HCT116 (cell line): ENCODE measurements around the gene EHD3. TPM values are rescaled to one million over a fixed set of nuclear protein-coding genes. Genes with fewer than 3 reads are reported as not detected.

Experiments used
- ATAC-seq: fragments of 200-7000 bp; cut with Tn5 transposase; 2 replicates; pipeline ENCODE4 v1.9.1; 2020; ENCODE audit warnings: mild to moderate bottlenecking, moderate library complexity
- BruUV-seq: library from RNA; stranded (reverse); fragments of 400-500 nt; replicated peaks from 2 replicates; lab custom pipeline; 2021; lab: Mats Ljungman, UMichigan
- CTCF ChIA-PET: fragments of 300-600 bp; sonication (Branson Sonifier 250); formaldehyde crosslinking; loops from one replicate; lab custom pipeline; 2021; ENCODE audit warnings: antibody characterized with exemption; lab: Charles Lee
- POLR2A ChIA-PET: fragments of 300-600, 350-600 bp; sonication (Branson Sonifier 250); formaldehyde crosslinking; loops from one replicate; lab custom pipeline; 2021; ENCODE audit warnings: antibody characterized with exemption; lab: Charles Lee
- RAD21 ChIA-PET, 2 experiments: fragments of 300-600 bp; sonication (Branson Sonifier 250); formaldehyde crosslinking; loops; one replicate each; lab custom pipeline; 2023; ENCODE audit warnings: low total read pairs in 2 of 2; ENCODE audit not compliant: uncharacterized antibody in 2 of 2, unreplicated experiment in 2 of 2, low non-redundant PET in 1 of 2; lab: Charles Lee
- DNase-seq: peaks from one replicate; pipeline ENCODE4 v3.0.0-alpha.2; 2010; ENCODE audit warnings: low read depth, low spot score
- H2AFZ ChIP-seq: fragments of 200-600 bp; shearing (Covaris generic), sonication (generic); 2 replicates; pipeline ENCODE4 v1.6.1; 2017; ENCODE audit warnings: low read depth, mixed run types, mixed read lengths, antibody characterized with exemption, low read length; ENCODE audit not compliant: poor library complexity, severe bottlenecking
- H3K27ac ChIP-seq: 2 replicates; pipeline ENCODE4 v1.5.1; 2012; ENCODE audit warnings: low read depth, low read length
- H3K27me3 ChIP-seq: fragments of 200-600 bp; sonication (generic); 2 replicates; pipeline ENCODE4 v1.6.1; 2016; ENCODE audit warnings: mixed run types, low read length, mixed read lengths; ENCODE audit not compliant: insufficient read depth
- H3K36me3 ChIP-seq, 2 experiments: fragments of 200-500 bp in 1 of 2; fragments of 200-600 bp in 1 of 2; sonication (Bioruptor generic) in 1 of 2; sonication (generic) in 1 of 2; 2 replicates each; pipeline versions ENCODE4 v1.5.1 to v1.6.1; 2014 to 2016; ENCODE audit warnings: low read length in 2 of 2, inconsistent platforms in 1 of 2, mixed read lengths in 1 of 2, mixed run types in 1 of 2; ENCODE audit not compliant: insufficient read depth in 2 of 2, control insufficient read depth in 1 of 2
- H3K4me1 ChIP-seq, 2 experiments: fragments of 200-600 bp in 1 of 2; sonication (generic) in 1 of 2; 2 replicates each; pipeline versions ENCODE4 v1.5.1 to v1.6.1; 2012 to 2017; ENCODE audit warnings: low read length in 2 of 2, inconsistent platforms in 1 of 2, mild to moderate bottlenecking in 1 of 2, mixed read lengths in 1 of 2, mixed run types in 1 of 2, moderate library complexity in 1 of 2; ENCODE audit not compliant: insufficient read depth in 2 of 2, control insufficient read depth in 1 of 2
- H3K4me2 ChIP-seq: fragments of 200-600 bp; sonication (generic); 2 replicates; pipeline ENCODE4 v1.6.1; 2017; ENCODE audit warnings: mixed run types, low read length, mixed read lengths
- H3K4me3 ChIP-seq, 2 experiments: fragments of 200-600 bp in 1 of 2; sonication (generic) in 1 of 2; replicated peaks in 1 of 2; 2 replicates each; pipeline ENCODE4 v1.5.1; 2011 to 2016; ENCODE audit warnings: low read length in 2 of 2, control low read depth in 1 of 2, low read depth in 1 of 2, mild to moderate bottlenecking in 1 of 2, mixed read lengths in 1 of 2, mixed run types in 1 of 2
- H3K79me2 ChIP-seq: fragments of 200-600 bp; sonication (generic); 2 replicates; pipeline ENCODE4 v1.6.1; 2017; ENCODE audit warnings: mild to moderate bottlenecking, mixed run types, low read length, moderate library complexity, mixed read lengths; ENCODE audit not compliant: insufficient read depth
- H3K9ac ChIP-seq: fragments of 200-600 bp; sonication (generic); 2 replicates; pipeline ENCODE4 v1.6.1; 2016; ENCODE audit warnings: low read length, mixed read lengths
- H3K9me2 ChIP-seq: fragments of 200-600 bp; sonication (generic), shearing (Covaris generic); 2 replicates; pipeline ENCODE4 v1.6.1; 2017; ENCODE audit warnings: mixed run types, mild to moderate bottlenecking, moderate library complexity; ENCODE audit not compliant: insufficient read depth
- H3K9me3 ChIP-seq, 2 experiments: fragments of 200-500 bp in 1 of 2; fragments of 200-600 bp in 1 of 2; sonication (Bioruptor generic) in 1 of 2; sonication (generic) in 1 of 2; 2 replicates each; pipeline ENCODE4 v1.6.1; 2014 to 2017; ENCODE audit warnings: low read length in 2 of 2, mixed read lengths in 2 of 2, inconsistent platforms in 1 of 2, low read depth in 1 of 2, mild to moderate bottlenecking in 1 of 2, mixed run types in 1 of 2, moderate library complexity in 1 of 2; ENCODE audit not compliant: control insufficient read depth in 1 of 2, insufficient read depth in 1 of 2
- H4K20me1 ChIP-seq: fragments of 200-600 bp; sonication (generic), shearing (Covaris generic); 2 replicates; pipeline ENCODE4 v1.6.1; 2017; ENCODE audit warnings: mixed run types, mild to moderate bottlenecking, moderate library complexity; ENCODE audit not compliant: insufficient read depth
- ATF3 ChIP-seq: IDR thresholded peaks from 2 replicates; pipeline ENCODE4 v1.6.1; 2012
- CBX3 ChIP-seq: IDR thresholded peaks from 2 replicates; pipeline ENCODE4 v1.6.1; 2012; ENCODE audit warnings: low read depth
- CEBPB ChIP-seq: IDR thresholded peaks from 2 replicates; pipeline ENCODE4 v1.6.1; 2012; ENCODE audit warnings: low read depth
- EGR1 ChIP-seq: IDR thresholded peaks from 2 replicates; pipeline ENCODE4 v1.6.1; 2012; ENCODE audit warnings: low read depth
- EZH2 ChIP-seq: fragments of 200-600 bp; sonication (generic); IDR thresholded peaks from 2 replicates; pipeline ENCODE4 v1.6.1; 2017; ENCODE audit warnings: antibody characterized with exemption, mixed run types
- FOSL1 ChIP-seq: IDR thresholded peaks from 2 replicates; pipeline ENCODE4 v1.6.1; 2012; ENCODE audit warnings: low read depth
- JUND ChIP-seq: IDR thresholded peaks from 2 replicates; pipeline ENCODE4 v1.6.1; 2012
- MAX ChIP-seq: IDR thresholded peaks from 2 replicates; pipeline ENCODE4 v1.6.1; 2012
- POLR2A ChIP-seq: IDR thresholded peaks from 2 replicates; pipeline ENCODE4 v1.7.0; 2011; ENCODE audit warnings: borderline replicate concordance; ENCODE audit not compliant: insufficient read depth, insufficient read length; ENCODE audit errors: extremely low read depth
- POLR2AphosphoS5 ChIP-seq: IDR thresholded peaks from 2 replicates; pipeline ENCODE4 v1.6.1; 2011; ENCODE audit warnings: mild to moderate bottlenecking, low read depth, low read length, moderate library complexity
- REST ChIP-seq: IDR thresholded peaks from 2 replicates; pipeline ENCODE4 v1.6.1; 2012; ENCODE audit warnings: low read depth
- SIN3A ChIP-seq: IDR thresholded peaks from 2 replicates; pipeline ENCODE4 v1.6.1; 2012; ENCODE audit warnings: low read depth
- SP1 ChIP-seq: IDR thresholded peaks from 2 replicates; pipeline ENCODE4 v1.6.1; 2012; ENCODE audit warnings: low read depth
- SRF ChIP-seq: IDR thresholded peaks from 2 replicates; pipeline ENCODE4 v1.6.1; 2012; ENCODE audit warnings: low read depth
- YY1 ChIP-seq: IDR thresholded peaks from 2 replicates; pipeline ENCODE4 v1.6.1; 2011; ENCODE audit warnings: low read length, low read depth, moderate library complexity, mild to moderate bottlenecking; ENCODE audit not compliant: insufficient replicate concordance; ENCODE audit errors: extremely low read depth
- ZBTB33 ChIP-seq: IDR thresholded peaks from 2 replicates; pipeline ENCODE4 v1.6.1; 2011; ENCODE audit warnings: mild to moderate bottlenecking, low read length, moderate library complexity; ENCODE audit not compliant: insufficient replicate concordance; ENCODE audit errors: extremely low read depth
- ZFX ChIP-seq: fragments of 450-650 bp; IDR thresholded peaks from 2 replicates; pipeline ENCODE4 v1.6.1; 2017
- ZNF274 ChIP-seq: fragments of 200-500 bp; sonication (Bioruptor generic); IDR thresholded peaks from 2 replicates; pipeline ENCODE4 v1.6.1; 2014; ENCODE audit warnings: mild to moderate bottlenecking, low read depth, low read length, inconsistent platforms
- intact Hi-C: fragments of 100-400 bp; cut with micrococcal nuclease; formaldehyde crosslinking; loops from 2 replicates; pipeline ENCODE4 v1.10.0; 2022
- total RNA-seq: library from RNA; stranded (reverse); gene quantifications from one replicate; pipeline ENCODE4 v1.2.1, GENCODE V29; 2021; ENCODE audit not compliant: unreplicated experiment

EHD3 gene
- total RNA-seq, 1 experiment from 2014 or later, result not detected

GRCh38 chr2:31205613-31206012, 28.3 kb upstream of the EHD3 start:
- H2AFZ ChIP-seq, result no peak overlapping the region
- TF ChIP-seq YY1 (no peak), EZH2 (no peak), SRF (no peak), POLR2A (no peak), POLR2AphosphoS5 (no peak), ZNF274 (no peak), MAX (no peak), FOSL1 (no peak), CEBPB (no peak), ZBTB33 (no peak), ZFX (no peak), SP1 (no peak), REST (no peak), CBX3 (no peak), ATF3 (no peak), EGR1 (no peak), SIN3A (no peak), JUND (no peak)
- no peak overlapping the region for H3K27ac ChIP-seq
- no peak overlapping the region for H3K4me2 ChIP-seq
- ChIA-PET POLR2A (no interaction called here), RAD21 (no interaction called here), CTCF (no interaction called here)
- no peak for DNase-seq
- H3K4me3 ChIP-seq, result no peak overlapping the region
- no peaks in the 10 kb centered on the region for H4K20me1 ChIP-seq
- no peaks in the 10 kb centered on the region for H3K9me2 ChIP-seq
- H3K9ac ChIP-seq, result no peak overlapping the region
- ATAC-seq, result no peak
- intact Hi-C loops, result no loop called here
- no peaks in the 10 kb centered on the region for H3K4me1 ChIP-seq
- H3K36me3 ChIP-seq, result no peaks in the 10 kb centered on the region
- peaks cover 19% of the 10 kb centered on the region; the same call in 1 of the 2 replicates for H3K27me3 ChIP-seq
- no peaks in the 10 kb centered on the region for H3K9me3 ChIP-seq
- BruUV-seq, result no TSS peak
- no peaks in the 10 kb centered on the region for H3K79me2 ChIP-seq
